Measurements from ENCODE around the gene SETDB2. TPM values are rescaled to one million over a fixed set of nuclear protein-coding genes. Genes with fewer than 3 reads are reported as not detected.

Gene SETDB2, protein sequence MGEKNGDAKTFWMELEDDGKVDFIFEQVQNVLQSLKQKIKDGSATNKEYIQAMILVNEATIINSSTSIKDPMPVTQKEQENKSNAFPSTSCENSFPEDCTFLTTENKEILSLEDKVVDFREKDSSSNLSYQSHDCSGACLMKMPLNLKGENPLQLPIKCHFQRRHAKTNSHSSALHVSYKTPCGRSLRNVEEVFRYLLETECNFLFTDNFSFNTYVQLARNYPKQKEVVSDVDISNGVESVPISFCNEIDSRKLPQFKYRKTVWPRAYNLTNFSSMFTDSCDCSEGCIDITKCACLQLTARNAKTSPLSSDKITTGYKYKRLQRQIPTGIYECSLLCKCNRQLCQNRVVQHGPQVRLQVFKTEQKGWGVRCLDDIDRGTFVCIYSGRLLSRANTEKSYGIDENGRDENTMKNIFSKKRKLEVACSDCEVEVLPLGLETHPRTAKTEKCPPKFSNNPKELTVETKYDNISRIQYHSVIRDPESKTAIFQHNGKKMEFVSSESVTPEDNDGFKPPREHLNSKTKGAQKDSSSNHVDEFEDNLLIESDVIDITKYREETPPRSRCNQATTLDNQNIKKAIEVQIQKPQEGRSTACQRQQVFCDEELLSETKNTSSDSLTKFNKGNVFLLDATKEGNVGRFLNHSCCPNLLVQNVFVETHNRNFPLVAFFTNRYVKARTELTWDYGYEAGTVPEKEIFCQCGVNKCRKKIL
- total RNA-seq = 10 to 100 TPM; 14.3 to 18.0 TPM

DNA sequence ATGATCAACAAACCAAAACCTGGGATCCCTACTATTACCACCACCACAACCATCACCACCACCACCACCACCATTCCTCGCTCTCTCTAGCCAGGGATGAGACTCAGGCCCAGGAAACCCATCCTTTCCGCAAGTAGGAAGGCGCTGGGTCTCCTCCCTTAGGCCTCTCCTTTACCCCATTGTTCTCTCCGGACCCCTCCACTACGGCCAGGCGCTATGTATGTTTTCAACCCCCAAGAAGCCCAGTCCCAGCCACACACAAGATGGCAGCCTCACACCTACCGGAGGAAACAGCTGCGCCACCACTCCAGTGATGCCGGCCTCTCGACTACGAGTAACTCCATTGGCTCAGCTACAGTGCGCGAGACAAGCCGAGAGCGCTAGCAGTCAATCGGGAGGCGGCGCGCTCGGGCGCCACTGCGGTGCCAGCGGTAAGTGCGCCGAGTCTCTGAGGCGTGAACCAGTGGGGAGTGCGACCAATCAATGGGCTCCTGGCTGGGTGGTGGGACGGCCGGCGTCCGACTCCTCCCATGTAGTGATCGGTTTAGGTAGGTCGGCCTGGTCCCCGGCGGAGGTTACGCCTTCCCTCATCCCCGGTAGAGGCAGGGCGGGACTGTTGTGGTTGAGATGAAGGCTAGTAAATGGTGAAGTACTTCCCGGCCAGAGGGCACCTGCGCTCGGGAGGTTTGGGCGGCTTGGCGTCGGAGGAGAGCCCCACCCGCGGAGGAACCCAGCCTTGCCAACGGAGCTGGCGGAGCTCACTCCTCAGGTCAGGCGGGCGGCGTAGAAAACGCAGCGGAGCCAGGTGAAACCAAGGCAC lies at the start of gene SETDB2, which contains the start of gene CAB39L:
Gene SETDB2, plus strand, starts transcription at position 571 of the 820 bp plus-strand sequence. CDS start 7,620 bp downstream, outside the sequence.
Gene CAB39L, minus strand, starts transcription at position 361 of the 820 bp plus-strand sequence. CDS start 61,154 bp downstream, outside the sequence.
- peaks cover 47% of the 10 kb centered on the region for H3K4me1 Mint-ChIP-seq
- H3K27me3 Mint-ChIP-seq = no peaks in the 10 kb centered on the region
- H3K27ac Mint-ChIP-seq = peak within 1 kb of the TSS; percentile 98
- DNase-seq = peak; percentile 100
- H3K4me3 Mint-ChIP-seq = peak within 1 kb of the TSS; percentile 97
- ATAC-seq = peak; percentile 94
- H3K9me3 Mint-ChIP-seq (ENCODE audit: low read depth) = no peaks in the 10 kb centered on the region
- CTCF ChIA-PET = interaction anchor here (1.0 to 4.3 kb wide), 7 partner anchors 10 to 492 kb away, joined by 3 to 23 read pairs (median 5); partner anchors contain the start of genes PHF11 and SPRYD7
- peaks cover 10% of the 10 kb centered on the region for H3K36me3 Mint-ChIP-seq

DNA sequence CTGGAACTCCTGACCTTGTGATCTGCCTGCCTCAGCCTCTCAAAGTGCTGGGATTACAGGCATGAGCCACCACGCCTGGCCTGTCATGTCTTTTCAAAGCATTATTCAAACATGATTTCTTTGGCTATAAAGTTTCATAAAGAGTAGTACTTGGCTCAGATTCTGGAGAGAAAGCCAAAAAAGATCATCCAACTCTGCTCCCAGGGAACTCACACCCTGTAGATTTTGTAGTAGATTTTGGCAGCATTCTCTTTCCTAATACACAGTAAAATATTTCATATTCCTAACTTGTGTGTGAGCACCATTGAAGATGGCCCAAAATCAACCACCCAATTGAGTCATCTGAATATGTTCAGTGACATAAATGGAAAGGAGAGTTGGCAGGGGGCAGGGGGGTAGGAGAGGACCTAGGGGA lies 48.6 kb upstream of the SETDB2 start:
- Mint-ChIP-seq H3K4me3 (no peak overlapping the region), H3K4me1 (no peaks in the 10 kb centered on the region)
- CTCF ChIA-PET = no interaction called here

DNA sequence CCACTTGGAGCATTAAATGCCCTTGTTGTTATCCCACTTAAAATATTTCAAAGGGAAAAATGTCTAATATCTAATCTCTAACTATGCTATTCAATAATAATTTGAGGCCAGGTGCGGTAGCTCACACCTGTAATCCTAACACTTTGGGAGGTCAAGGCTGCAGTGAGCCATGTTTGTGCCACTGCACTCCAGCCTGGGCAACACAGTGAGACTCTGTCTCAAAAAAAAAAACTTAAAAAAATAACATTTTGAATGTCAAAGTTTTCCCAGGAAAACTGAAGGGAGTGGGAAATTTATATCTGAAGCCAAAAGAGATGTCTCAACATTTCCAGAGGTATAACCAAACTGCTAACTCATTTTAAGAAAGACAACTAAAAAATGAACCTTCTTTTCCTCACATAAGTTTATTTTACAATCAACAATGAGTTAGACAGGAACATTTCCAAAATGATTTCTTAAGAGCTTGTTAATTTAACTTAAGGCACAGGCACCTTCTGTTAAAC lies 48.1 kb upstream of the SETDB2 start:
- Mint-ChIP-seq H3K9me3 (ENCODE audit: low read depth) (no peaks in the 10 kb centered on the region), H3K27me3 (no peaks in the 10 kb centered on the region), H3K4me1 (no peaks in the 10 kb centered on the region), H3K27ac (no peak overlapping the region), H3K4me3 (no peak overlapping the region), H3K36me3 (no peaks in the 10 kb centered on the region)
- no peak for ATAC-seq
- DNase-seq = no peak
- CTCF ChIA-PET = no interaction called here

More for the DNA sequence above, 48.6 kb upstream of the SETDB2 start:
- H3K27me3 Mint-ChIP-seq = no peaks in the 10 kb centered on the region
- H3K27ac Mint-ChIP-seq = no peak overlapping the region
- no peaks in the 10 kb centered on the region for H3K9me3 Mint-ChIP-seq (ENCODE audit: low read depth)
- DNase-seq (no peak), ATAC-seq (no peak)
- H3K36me3 Mint-ChIP-seq = no peaks in the 10 kb centered on the region

DNA sequence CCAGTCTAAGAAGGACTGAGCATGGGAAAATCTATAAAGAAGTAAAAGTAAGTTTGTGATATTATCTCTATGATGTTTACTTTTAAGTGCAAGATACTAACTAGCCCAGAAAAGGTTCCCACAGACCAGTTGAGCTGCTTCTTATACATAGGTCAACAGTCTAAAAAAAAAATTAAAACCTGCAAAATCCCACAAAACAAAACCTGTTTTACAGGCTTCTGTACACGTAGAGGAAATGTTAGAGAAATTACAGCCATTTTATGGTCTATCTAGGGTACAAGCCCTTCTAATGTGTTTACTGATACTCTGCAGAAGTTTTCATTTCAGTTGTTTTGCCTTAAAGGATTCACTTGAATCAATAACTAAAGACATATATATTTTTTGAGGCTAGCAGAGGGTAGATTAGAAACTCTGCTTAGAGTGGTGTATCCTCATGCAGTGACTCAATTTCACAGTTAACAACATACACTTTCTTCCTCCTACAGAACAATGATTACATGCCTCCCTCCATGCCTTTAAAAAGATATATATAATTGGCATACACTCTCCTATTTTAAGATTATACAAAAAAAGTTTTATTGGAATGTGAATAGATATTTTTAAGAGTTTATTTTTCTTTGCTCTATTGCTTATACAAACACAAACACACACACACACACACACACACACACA lies 44.1 kb upstream of the SETDB2 start:
- ATAC-seq (no peak), DNase-seq (no peak)
- Mint-ChIP-seq H3K4me1 (no peaks in the 10 kb centered on the region), H3K27me3 (no peaks in the 10 kb centered on the region), H3K36me3 (peaks cover 8% of the 10 kb centered on the region), H3K27ac (no peak overlapping the region), H3K9me3 (ENCODE audit: low read depth) (peaks cover 9% of the 10 kb centered on the region), H3K4me3 (no peak overlapping the region)
- CTCF ChIA-PET = interaction anchor here (1.7 kb wide), 1 partner anchor 10 kb away, joined by 4 read pairs; no protein-coding TSS in a partner anchor

DNA sequence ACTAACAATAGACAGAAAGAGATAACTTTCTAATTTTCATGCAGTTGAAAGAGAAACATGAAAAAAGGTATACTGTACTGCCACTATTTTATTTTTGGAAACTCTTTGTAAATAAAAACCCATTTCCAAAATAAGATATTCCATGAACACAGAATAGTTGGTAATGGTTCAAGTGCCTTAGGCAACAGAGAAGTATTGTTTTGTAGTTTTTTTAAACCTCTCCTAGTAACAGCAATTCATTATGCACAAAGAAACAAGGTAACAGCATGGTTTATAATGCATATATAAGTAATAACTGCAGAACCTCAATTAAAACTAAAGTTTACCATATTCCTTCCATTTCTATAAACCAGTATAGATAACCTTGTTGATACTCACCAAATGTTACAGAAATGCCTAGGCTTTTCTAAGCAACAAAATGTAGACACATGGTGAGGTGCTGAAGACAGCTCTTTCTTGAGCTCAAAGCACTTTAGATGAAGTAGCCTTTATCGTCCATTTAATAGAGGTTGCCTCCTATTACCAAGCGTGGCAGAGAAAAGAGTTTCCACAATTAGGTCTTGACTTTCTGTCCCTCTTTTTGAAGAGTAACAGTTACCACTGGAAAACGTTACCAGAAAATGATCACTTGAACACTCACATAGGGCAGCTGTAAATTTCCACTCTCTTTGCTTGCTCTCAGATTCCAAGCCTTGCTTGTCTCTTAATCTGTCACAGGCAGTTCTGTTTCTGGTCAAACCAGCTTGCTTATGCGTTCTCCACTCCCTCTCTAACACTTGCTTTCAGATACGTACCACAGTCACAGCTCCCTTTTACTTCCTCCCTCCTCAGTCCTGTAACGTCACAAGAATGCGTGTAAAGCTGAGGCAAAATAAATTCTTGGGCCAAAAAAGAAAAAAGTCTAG lies 43.1 kb upstream of the SETDB2 start:
- H3K27ac Mint-ChIP-seq = no peak overlapping the region
- no peaks in the 10 kb centered on the region for H3K27me3 Mint-ChIP-seq
- H3K4me1 Mint-ChIP-seq = no peaks in the 10 kb centered on the region
- no peak overlapping the region for H3K4me3 Mint-ChIP-seq
- ATAC-seq = no peak
- CTCF ChIA-PET = interaction anchor here (1.7 kb wide), 1 partner anchor 11 kb away, joined by 4 read pairs; no protein-coding TSS in a partner anchor
- no peak for DNase-seq
- H3K36me3 Mint-ChIP-seq = peaks cover 13% of the 10 kb centered on the region
- H3K9me3 Mint-ChIP-seq (ENCODE audit: low read depth) = peaks cover 12% of the 10 kb centered on the region

DNA sequence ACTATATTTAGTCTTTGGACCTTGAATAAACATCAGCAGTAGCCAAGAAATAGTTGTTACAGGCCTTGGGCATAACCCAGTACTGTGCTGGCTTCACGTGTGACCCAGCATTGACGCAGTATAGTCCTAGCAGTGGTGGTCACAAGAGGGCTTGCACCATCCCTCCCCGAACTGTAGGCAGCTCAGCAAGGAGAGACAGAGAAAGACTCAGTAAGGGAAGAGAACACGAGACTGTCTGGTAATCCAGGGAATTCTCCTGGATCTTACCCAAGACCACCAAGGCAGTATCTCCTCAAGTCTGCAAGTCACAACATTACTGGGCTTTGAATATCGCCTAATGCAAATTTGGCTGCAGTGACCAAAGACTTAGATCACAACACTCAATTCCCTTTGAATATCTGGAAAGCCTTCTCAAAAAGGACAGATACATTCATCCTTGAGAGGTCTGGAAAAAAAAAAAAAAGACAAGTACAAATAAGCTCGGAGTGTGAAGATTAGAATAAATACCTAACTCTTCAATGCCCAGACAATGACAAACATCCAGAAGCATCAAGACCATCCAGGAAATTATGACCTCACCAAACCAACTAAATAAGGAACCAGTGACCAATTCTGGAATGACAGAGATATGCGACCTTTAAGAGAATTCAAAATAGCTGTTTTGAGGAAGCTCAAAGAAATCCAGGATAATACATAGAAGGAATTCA lies 39.9 kb upstream of the SETDB2 start:
- H3K27me3 Mint-ChIP-seq = no peaks in the 10 kb centered on the region
- DNase-seq = no peak
- no peak overlapping the region for H3K4me3 Mint-ChIP-seq
- H3K36me3 Mint-ChIP-seq = peaks cover 13% of the 10 kb centered on the region
- ATAC-seq = no peak
- CTCF ChIA-PET = no interaction called here
- H3K27ac Mint-ChIP-seq = no peak overlapping the region
- H3K4me1 Mint-ChIP-seq = no peaks in the 10 kb centered on the region
- H3K9me3 Mint-ChIP-seq (ENCODE audit: low read depth) = peaks cover 12% of the 10 kb centered on the region

DNA sequence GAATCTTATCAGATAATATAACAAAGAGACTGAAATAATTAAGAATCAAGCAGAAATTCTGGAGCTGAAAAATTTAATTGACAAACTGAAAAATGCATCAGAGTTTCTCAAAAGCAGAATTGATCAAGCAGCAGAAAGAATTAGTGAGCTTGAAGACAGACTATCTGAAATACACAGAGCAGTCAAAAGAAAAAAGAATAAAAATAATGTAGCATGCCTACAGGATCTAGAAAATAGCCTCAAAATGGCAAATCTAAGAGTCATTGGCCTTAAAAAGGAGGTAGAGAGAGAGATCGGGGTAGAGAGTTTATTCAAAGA lies 39.4 kb upstream of the SETDB2 start:
- H3K9me3 Mint-ChIP-seq (ENCODE audit: low read depth) = peaks cover 12% of the 10 kb centered on the region
- no peaks in the 10 kb centered on the region for H3K27me3 Mint-ChIP-seq
- H3K36me3 Mint-ChIP-seq = peaks cover 13% of the 10 kb centered on the region
- CTCF ChIA-PET = no interaction called here
- DNase-seq (no peak), ATAC-seq (no peak)
- H3K4me1 Mint-ChIP-seq = no peaks in the 10 kb centered on the region
- no peak overlapping the region for H3K27ac Mint-ChIP-seq
- H3K4me3 Mint-ChIP-seq = no peak overlapping the region

DNA sequence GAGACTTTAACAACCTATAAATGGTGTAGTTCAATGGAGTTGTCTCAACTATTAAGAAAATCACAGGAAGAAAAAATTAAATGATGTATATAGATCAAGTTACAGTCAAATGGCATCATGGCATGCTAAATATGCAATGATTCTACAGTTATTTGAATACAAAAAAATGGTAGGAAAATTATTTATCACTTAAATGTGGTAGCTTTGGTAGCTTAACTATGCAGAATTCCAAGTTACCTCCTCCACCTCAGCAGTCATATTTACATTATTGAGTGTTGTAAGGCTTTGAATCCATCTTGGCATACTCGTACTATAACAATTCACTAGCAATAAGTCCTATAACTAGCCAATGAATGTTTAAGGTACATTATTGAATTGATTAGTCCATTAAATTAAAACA lies 37.0 kb upstream of the SETDB2 start:
- Mint-ChIP-seq H3K27me3 (no peaks in the 10 kb centered on the region), H3K36me3 (peaks cover 13% of the 10 kb centered on the region), H3K4me3 (no peak overlapping the region), H3K27ac (no peak overlapping the region), H3K9me3 (ENCODE audit: low read depth) (peaks cover 12% of the 10 kb centered on the region), H3K4me1 (no peaks in the 10 kb centered on the region)
- ATAC-seq (no peak), DNase-seq (no peak)
- CTCF ChIA-PET = no interaction called here

DNA sequence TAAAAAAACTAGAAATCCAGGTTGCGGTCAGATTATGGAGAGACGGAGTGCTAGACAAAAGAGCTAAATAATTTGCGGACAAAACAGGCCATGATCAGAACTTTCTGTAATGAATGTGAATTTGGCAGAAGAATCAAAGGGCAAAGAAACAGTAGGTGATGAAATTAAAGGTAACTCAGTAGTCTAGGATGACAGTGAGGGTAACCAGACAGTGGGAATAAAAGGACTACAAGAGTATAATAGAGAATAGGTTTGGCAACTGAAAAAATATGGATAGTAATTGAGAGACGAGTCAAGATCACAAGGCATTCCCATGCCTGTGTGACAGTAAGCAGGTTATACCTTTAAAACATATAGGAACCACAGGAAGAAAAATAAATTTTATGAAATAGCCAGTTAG lies 36.1 kb upstream of the SETDB2 start:
- CTCF ChIA-PET = interaction anchor here (0.7 kb wide), 1 partner anchor 199 kb away, joined by 4 read pairs; no protein-coding TSS in a partner anchor
- Mint-ChIP-seq H3K27ac (no peak overlapping the region), H3K4me1 (no peaks in the 10 kb centered on the region), H3K9me3 (ENCODE audit: low read depth) (peaks cover 12% of the 10 kb centered on the region), H3K4me3 (no peak overlapping the region), H3K27me3 (no peaks in the 10 kb centered on the region), H3K36me3 (peaks cover 13% of the 10 kb centered on the region)
- DNase-seq (no peak), ATAC-seq (no peak)

DNA sequence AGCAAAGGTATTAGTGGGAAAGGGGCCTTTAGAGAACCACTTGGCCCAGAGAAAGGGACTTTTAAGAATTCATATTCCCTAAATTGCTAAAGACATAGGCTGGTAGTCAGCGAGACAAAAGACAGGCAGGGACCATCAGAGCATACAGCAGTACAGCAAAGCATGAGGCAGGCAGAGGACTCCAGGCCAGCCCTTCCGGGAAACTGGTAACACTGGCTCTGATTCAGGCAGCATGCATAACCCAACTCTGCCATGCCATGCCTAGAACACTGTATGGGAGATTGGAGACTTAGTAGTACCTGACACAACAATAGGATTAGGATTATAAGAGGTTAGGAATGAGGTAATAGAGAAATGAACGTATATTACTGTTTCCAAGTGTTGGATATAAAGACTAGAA lies 35.1 kb upstream of the SETDB2 start:
- peaks cover 2% of the 10 kb centered on the region for H3K27me3 Mint-ChIP-seq
- no peak for ATAC-seq
- H3K9me3 Mint-ChIP-seq (ENCODE audit: low read depth) = peaks cover 10% of the 10 kb centered on the region
- DNase-seq = no peak
- no peak overlapping the region for H3K4me3 Mint-ChIP-seq
- H3K27ac Mint-ChIP-seq = no peak overlapping the region
- H3K4me1 Mint-ChIP-seq = no peaks in the 10 kb centered on the region
- CTCF ChIA-PET = no interaction called here
- H3K36me3 Mint-ChIP-seq = peaks cover 9% of the 10 kb centered on the region

DNA sequence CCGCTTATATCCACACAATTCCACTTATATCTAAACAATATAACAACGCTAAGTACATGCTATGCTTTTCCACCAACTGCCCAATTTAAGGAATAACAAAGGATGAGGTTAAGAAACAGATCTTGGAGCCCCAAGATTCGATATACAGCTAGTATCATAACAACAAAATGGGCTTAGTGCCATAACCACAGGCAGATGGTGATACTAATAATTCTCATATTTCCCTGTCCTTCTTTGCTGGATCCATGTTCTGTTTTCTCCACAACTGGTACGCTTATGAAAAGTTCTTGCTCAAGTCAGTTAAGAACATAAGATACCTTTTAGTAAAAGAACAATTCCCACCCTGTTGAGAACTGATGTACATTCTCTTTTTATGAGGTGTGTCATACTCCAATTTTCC lies 34.1 kb upstream of the SETDB2 start:
- Mint-ChIP-seq H3K27ac (no peak overlapping the region), H3K4me1 (no peaks in the 10 kb centered on the region), H3K36me3 (peaks cover 5% of the 10 kb centered on the region), H3K27me3 (peaks cover 2% of the 10 kb centered on the region), H3K4me3 (no peak overlapping the region), H3K9me3 (ENCODE audit: low read depth) (peaks cover 2% of the 10 kb centered on the region)
- no peak for ATAC-seq
- no peak for DNase-seq
- CTCF ChIA-PET = no interaction called here

All from activated CD8-positive, alpha-beta memory T cell treated with anti-CD3 and anti-CD28 coated beads, Interleukin-2, amount 10 ng/mL, durations not matched to agents 7 days and 5 days (primary cell).